NOMO-1 (cell line): Measurements from ENCODE around the gene PPIH.
A peak's percentile ranks its signal among the peaks of the same experiment; 100 is the strongest.
"Not testable (repeated sequence)": the region's sequence is repeated elsewhere in the genome, so short reads cannot be mapped to it uniquely, and the experiment has no call there.

Experiments
- DNase-seq, 2 experiments: peaks; one replicate each; lab custom pipeline; 2025; ENCODE audit not compliant: unreplicated experiment in 2 of 2; lab: John Stamatoyannopoulos, UW

Gene PPIH

DNA sequence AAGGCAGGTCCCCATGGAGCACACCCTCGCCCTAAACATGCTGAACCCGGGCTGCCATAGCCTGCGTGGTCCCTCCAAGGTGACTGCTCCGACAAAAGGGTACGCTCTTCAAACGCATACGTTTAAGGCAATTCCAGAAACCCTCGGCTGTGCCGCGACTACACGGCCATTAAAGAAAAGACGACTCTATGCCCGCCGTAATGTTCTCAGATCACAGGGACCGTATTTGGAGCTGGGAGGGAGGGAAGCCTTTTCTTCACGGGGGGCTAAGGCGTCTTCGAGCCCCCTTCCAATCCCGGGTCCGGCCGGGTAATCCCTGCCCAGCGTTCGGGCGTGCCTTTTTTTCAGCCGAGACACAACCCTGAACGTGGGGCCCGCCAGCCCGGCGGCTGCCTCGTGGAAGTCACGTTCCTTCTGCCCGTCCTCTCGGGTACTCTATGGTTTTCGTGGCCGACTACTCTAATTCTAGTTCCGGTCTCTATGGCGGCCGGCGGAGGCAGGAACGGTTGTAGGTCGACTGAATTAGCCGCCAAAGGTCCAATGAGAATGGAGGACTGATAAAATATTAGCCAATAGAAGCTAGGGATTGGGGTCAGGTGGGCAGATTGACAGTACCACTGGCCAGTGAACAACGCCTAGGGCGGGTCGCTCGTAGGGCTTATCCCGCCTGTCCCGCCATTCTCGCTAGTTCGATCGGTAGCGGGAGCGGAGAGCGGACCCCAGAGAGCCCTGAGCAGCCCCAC lies 23.7 kb downstream of the PPIH start, which contains the start of gene YBX1:
TSS of gene YBX1 (plus strand) at position 678 of the 743 bp plus-strand sequence. CDS start 148 bp downstream, outside the sequence.
- peak; percentile 98 to 99 for DNase-seq

DNA sequence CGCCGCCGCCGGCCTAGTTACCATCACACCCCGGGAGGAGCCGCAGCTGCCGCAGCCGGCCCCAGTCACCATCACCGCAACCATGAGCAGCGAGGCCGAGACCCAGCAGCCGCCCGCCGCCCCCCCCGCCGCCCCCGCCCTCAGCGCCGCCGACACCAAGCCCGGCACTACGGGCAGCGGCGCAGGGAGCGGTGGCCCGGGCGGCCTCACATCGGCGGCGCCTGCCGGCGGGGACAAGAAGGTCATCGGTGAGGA lies 24.2 kb downstream of the PPIH start:
- not testable (repeated sequence) for DNase-seq

DNA sequence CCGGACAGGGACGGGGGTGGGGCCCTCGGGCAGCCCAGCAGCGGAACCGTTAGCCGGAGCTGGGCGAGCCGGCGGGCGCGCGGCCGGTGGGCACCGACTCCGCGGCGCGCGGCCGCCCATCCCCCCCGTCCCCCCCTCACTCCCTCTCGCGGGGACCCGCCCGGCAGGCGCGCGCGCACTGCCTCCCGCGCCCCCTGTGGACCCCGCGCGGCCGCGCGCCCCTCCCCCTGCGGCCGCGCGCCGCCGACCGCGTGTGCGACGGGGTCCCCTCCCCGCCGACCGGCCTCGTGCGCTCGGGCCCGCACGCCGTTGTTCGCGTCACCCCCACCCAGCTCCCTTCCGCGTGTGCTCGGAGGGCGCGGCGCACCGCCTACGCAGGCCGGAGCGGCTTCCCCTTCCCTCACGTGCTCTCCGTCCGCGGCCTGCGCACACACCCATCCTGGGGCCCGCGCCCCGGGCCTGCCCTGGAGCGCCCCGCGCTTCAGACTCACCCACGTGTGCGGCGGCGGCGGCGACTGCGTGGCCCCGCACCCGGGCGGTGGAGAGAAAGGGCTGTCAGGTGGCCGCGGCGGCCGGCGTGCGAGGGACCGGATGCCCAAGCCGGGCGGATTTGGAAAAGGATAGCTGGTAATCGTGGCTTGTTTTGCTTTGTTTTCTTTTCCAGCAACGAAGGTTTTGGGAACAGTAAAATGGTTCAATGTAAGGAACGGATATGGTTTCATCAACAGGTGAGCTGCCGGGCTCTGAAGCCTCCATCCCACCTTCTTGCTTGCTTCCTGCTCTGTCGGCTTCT lies 24.7 kb downstream of the PPIH start:
- peak; percentile 58 to 76 for DNase-seq

DNA sequence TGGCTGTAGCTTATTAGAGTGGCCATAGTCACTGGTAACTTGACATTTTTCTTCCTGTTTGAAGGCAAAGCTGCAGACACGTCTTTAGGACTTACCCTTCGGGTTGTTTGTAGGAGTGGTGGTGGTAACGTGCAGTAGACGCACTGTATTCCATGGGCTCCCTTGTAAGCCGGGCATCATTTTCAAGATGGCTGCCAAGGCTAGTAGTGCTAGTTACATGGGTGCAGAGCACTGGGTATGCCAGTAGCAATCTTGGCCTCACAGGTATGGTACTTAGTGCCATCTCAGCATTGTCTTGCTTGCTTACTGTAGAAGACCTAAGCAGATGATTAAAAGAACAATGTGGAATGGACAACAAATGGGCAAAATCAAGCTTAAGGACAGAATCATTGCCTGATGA lies 25.9 kb downstream of the PPIH start:
- DNase-seq, result peak in 1 of 2 experiments; percentile 5

DNA sequence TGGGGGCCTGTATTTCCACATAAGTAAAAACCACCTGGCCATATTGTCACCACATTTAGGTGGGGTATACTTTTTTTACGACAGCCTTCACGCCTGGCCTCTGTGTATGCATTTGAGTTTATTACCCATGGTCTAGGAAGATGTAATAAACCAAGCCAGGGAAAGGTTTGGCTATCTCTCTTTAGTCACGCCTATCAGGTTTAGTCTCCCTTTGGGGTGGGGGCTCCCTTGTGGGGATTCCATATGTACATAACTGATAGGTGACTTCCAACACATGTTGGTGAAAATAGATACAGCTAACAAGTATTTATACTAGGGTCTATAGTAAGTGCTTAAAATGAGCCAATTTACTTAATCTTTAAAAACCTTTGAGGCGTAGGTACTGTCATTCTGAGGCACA lies 28.2 kb downstream of the PPIH start:
- no peak for DNase-seq

DNA sequence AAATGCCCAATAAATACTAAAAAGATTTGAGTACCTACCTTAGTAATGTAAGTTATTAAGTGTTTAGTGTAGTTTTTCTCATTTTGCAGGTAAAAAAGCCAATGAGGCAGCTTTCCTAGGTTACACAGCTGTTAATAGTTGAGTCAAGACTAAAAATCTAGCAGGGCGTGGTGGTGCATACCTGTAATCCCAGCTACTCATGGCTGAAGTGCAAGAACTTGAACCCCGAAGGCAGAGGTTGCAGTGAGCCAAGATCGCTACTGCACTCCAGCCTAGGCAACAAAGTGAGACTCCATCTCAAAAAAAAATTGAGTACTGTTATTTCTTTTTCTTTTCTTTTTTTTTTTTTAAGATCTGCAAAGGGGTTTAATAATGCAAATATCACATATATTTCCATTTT lies 31.7 kb downstream of the PPIH start:
- no peak for DNase-seq

DNA sequence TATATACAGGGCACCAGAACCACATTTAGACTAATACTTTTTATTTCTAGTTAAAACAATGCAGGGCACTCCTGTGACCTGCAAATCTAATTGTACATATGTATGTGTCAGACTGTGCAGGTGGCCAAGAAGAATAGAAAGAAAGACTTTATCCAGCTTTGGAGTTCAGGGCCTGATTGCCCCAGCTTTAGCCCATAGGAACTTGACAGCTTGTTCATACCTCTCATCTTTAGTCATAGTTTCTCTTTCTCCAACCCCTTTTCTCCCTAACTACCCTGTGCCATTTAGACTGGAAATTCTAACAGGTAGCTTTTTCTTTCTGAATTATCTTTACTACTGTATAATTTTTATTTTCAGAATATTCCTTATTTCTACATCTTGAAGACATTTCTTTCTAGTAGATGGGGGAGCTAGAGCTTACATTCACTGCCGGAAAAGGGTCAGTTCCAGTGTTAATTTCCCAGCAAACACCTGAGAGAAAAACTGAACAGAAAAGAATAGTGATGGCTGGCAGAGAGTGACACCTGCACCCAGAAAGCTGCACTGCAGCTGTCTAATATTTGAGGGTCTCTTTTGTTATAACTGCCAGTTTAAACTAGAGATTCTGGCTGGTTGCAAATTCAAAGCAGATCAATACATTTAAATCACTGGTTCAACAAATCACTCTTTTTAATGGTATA lies 32.4 kb downstream of the PPIH start:
- no peak for DNase-seq

DNA sequence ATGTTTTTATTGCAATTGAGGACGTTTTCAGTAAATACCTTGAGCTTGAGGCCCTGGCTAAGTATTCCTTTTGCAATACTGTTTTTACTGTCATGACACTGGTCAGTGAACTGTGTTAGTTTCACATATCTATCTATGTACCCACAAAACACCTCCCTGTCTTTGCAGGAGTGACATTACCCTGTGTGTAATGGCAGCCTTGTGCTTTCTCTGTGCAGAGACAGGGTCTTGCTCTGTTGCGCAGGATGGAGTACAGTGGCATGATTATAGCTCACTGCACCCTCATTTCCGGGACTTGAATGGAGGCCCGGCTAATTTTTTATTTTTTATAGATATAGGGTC lies 32.9 kb downstream of the PPIH start:
- DNase-seq, result no peak

DNA sequence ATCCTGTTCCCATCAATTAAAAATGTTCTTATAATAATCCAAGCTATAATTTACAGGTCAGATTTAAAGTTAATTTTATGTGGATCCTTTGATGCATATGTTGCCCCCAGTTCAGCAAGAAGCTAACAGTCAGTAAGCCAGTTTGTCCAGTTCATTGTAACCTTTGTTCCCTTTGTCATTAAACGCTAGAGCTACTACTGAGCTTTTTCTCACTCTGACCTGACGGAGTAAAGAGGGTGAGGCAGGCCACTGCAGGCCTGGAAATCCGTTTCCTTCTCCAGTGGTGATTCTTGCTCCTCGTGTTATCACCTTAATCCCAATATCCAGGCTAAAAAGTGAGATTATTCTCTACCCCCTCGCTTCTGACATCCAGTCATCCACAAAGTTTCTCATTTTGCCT lies 34.2 kb downstream of the PPIH start:
- DNase-seq, result no peak

DNA sequence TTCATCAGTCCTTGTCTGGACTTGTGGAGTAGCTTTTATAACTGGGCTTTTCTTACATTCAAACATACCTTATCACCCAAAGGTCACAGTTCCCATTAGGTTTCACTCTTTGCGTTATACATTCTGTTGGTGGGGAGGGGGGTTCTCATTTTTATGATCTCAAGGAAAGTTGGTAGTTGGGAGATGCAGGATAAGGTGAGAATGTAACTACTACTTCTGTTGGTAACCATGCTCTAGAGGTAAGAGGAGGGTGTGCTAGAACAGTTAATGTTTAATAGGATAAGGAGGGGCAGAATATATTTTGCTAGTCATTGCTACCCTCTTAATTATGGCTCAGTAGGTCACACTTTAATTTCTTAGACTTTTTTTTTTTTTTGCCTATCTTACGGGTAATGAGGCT lies 34.7 kb downstream of the PPIH start:
- no peak for DNase-seq

DNA sequence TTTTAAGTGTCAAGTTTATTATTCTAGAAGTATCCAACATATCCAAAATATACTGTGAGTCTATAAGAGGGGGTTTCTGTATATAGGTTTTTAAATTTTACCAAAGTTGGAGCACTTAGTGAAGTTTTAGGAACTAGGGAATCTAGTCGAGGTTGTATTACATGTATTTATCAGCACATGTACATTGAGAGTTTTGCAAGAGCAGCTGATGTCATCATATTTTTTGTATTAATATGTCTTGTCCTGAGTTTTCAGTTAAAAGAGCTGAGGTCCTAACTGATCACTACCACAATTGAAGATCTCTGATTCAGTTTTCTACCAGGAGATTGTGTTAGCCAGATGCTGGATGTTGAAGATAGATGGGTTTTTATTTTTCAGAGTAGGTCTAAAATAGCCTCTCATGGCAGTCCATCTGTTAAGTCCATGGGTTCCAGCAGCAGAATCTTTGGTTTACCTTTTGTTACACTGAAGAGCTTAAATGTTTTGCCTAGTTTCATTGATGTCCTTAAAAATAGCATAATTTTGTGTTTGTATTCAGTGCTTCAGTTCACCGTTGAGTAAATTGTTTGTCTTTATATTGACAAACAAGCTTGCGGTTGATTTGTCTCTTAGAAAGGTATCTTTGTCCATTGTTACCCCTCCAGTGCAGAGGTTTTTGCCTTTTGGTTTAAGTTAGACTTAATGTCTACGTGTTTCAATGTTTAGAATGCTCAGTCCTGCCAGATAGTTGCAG lies 40.0 kb downstream of the PPIH start:
- no peak for DNase-seq

DNA sequence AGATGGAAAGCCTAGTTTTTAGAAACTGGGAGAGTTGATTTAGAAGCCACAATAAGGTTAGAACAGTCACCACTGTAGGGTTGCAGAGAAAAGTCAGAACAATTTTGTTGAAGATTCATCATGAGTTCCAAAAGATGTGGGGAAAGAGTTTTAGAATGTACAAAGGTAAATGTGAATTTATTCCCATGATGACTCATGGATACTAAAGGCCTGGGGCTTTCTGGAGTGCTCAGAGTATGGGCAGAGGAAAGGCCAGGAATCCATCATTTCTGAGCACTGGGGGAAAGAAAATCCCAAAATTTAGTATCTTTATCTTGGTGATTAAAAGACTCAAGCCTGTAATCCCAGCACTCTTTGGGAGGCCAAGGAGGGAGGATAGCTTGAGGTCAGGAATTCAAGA lies 41.8 kb downstream of the PPIH start:
- no peak for DNase-seq

DNA sequence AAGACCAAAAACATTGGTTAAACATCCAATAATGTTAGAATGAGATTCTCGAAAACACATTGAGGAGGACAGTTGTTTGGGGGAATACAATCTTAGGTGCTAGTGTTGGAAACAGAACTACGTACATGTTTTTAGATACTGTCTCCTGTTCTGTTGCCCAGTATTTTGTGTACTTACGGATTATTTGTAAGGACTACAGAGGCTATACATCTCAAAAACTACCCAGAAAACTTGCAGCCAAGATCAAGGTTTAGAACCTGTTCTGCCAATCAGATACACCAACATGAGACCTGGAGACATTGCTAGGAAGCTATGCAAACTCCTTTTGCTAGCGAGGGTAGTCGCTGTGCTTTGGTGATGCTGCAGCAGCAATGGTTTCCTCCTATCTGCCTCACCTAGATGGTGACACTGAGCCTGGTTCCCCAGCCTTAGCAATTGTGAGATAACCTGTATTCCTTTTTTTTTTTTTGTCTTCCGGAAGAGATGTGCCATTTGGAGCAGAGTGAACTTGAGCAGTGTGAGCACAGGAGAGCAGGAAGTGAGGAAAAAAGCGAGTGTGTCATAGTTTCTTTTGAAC lies 45.8 kb downstream of the PPIH start:
- DNase-seq, result no peak

DNA sequence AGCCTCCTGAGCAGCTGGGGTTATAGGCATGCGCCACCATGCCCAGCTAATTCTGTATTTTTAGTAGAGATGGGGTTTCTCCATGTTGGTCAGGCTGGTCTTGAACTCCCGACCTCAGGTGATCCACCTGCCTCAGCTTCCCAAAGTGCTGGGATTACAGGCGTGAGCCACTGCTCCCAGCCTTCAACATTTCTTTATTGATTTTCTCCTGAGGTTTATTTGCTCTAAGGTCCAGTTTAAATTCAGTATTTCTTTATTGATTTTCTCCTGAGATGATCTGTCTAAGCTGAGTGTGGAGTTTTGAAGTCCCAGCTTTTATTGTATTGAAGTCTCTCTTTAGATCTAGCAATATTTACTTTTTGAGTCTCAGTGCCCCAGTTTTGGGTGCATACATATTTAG lies 54.6 kb downstream of the PPIH start:
- not testable (repeated sequence) for DNase-seq

DNA sequence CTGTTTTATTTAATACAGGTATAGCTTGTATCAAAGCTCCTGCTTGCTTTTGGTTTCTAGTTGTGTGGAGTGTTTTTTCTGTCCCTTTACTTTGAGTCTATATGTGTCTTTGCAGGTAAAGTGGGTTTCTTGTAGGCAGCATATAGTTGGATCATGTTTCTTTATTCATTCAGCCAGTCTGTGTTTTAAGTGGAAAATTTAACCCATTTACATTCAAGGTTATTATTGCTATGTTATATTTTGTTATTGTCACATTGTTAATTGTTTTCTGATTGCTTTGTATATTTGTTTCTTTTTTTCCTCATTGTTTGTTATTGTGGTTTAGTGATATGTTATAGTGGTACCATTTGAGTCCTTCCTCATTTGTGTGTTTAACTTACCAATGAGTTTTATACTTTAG lies 55.1 kb downstream of the PPIH start:
- DNase-seq, result no peak

DNA sequence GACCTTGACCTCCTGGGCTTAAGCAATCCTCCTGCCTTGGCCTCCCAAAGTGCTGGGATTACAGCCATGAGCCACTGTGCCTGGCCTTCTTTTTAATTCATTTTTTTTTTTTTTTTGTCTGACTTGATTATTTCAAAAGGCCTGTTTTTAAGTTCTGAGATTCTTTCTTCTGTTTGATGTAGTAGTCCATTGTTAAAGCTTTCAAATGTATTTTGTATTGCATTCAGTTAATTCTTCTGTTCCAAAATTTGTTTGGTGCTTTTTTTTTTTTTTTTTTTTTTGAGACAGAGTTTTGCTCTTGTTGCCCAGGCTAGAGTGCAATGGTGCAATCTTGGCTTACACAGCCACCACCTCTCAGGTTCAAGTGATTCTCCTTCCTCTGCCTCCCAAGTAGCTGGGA lies 56.2 kb downstream of the PPIH start:
- DNase-seq, result not testable (repeated sequence)

DNA sequence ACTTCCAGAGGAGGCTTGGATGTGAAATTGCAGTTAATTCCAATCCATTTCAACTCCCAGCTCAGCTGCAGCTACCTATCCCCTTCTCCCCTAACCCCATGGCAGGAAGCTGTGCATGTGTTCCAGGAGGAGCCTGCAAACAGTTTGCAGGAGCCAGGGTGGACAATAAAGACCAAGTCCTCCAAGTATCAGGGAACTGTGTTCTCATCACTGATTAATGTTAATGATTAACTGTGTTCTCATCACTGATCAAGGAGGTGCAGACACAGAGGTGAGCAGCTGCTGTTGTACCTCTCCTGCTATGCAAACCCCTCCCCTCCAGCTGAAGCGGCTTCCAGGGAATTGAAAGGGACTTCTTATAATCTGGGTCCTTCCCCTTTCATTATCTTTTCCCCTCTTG lies 62.6 kb downstream of the PPIH start:
- DNase-seq, result no peak

DNA sequence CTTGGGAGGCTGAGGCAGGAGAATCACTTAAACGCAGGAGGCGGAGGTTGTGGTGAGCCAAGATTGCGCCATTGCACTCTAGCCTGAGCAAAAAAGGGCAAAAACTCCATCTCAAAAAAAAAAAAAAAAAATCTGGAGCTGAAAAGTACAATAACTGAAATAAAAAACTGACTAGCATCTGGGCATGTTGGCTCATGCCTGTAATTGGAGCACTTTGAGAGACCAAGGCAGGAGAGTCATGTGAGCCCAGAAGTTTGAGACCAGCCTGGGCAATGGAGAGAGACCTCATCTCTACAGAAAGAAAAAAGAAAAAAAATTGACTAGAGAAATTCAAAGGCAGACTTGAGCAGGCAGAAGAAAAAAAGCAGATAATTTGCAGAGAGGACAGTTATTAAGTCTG lies 63.7 kb downstream of the PPIH start:
- no peak for DNase-seq

DNA sequence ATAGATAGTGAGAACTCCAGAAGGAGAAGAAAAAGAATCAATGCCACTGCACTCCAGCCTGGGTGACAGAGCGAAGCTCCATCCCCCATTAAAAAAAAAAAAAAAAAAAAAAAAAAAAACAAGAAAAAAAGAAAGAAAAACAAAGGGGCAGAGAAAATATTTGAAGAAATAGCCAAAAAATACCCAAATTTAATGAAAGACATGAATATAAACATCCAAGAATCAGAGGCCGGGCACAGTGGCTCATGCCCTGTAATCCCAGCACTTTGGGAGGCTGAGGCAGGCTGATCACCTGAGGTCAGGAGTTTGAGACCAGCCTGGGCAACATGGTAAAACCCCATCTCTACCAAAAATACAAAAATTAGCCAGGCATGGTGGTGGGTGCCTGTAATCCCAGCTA lies 64.2 kb downstream of the PPIH start:
- DNase-seq, result not testable (repeated sequence)

DNA sequence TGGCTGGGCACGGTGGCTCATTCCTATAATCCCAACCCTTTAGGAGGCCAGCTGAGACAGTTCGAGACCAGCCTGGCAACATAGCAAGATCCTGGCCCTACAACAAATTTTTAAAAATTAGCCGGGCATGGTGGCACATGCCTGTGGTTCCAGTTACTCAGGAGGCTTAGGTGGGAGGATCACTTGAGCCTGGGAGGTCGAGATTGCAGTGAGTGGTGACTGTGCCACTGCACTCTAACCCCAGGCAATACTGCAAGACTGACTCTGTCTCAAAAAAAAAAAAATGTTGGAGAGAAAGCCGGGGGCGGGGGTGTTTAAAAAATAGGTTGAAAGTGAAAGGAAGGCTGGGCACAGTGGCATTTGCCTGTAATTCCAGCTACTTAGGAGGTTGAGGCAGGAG lies 65.3 kb downstream of the PPIH start:
- no peak for DNase-seq

DNA sequence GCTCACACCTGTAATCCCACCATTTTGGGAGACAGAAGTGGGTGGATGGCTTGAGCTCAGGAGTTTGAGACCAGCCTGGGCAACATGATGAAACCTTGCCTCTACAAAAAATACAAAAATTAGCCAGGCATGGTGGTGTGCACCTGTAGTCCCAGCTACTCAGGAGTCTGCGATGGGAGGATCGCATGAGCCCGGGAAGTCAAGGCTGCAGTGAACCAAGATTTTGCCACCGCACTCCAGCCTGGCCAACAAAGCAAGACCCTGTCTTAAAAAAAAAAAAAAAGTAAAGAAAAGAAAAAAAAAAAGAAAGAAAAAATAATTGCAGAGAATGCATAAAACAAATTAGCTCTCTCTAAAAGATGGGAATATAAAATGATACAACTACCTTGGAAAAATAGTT lies 67.6 kb downstream of the PPIH start:
- DNase-seq, result not testable (repeated sequence)
